HTERT RPE-1 (cell line): Measurements from ENCODE around the gene S1PR5.
"Not testable (repeated sequence)": the region's sequence is repeated elsewhere in the genome, so short reads cannot be mapped to it uniquely, and the experiment has no call there.

Source experiments
- in situ Hi-C: fragments of 300-500 bp; cut with MboI; formaldehyde crosslinking; loops from 4 replicates; pipeline ENCODE4 v1.14.3; 2020; ENCODE audit warnings: low sequenced_read_pairs

Gene S1PR5, protein sequence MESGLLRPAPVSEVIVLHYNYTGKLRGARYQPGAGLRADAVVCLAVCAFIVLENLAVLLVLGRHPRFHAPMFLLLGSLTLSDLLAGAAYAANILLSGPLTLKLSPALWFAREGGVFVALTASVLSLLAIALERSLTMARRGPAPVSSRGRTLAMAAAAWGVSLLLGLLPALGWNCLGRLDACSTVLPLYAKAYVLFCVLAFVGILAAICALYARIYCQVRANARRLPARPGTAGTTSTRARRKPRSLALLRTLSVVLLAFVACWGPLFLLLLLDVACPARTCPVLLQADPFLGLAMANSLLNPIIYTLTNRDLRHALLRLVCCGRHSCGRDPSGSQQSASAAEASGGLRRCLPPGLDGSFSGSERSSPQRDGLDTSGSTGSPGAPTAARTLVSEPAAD

DNA sequence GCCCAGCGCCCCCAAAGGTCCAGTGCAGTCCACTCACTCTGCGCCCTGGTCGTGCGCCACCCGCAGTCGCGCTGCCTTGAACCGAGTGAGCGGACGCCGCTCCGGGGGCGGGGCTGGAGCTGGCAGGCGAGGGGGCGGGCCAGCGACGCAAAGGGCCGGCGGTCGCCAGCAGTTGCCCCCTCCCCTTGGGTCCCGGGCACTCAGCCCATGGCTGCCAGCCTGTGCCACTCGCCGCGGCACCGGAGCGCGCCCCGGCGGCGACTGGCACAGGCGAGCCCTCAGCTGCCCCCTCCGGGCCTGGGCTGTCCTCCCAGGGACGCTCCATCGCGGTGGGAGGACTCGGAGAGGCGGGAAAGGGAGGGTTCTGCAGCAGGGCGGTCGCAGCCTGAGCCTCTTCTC is at the start of gene S1PR5:
Gene S1PR5, minus strand, starts transcription at position 87 of the 399 bp plus-strand sequence. CDS start 2,436 bp downstream, outside the sequence.
- in situ Hi-C loops = no loop called here

GRCh38 chr19:10566658-10567410 is 49.6 kb upstream of the S1PR5 start:
- in situ Hi-C loops = no loop called here

- in situ Hi-C loops = no loop called here
Observed at GRCh38 chr19:10566408-10566657, 49.1 kb upstream of the S1PR5 start.

- in situ Hi-C loops = no loop called here
Observed at GRCh38 chr19:10565567-10566407, 48.5 kb upstream of the S1PR5 start, which contains the start of gene KRI1. Gene KRI1 (minus strand): TSS chr19:10566010. CDS start chr19:10565999, 11 bp downstream.

DNA sequence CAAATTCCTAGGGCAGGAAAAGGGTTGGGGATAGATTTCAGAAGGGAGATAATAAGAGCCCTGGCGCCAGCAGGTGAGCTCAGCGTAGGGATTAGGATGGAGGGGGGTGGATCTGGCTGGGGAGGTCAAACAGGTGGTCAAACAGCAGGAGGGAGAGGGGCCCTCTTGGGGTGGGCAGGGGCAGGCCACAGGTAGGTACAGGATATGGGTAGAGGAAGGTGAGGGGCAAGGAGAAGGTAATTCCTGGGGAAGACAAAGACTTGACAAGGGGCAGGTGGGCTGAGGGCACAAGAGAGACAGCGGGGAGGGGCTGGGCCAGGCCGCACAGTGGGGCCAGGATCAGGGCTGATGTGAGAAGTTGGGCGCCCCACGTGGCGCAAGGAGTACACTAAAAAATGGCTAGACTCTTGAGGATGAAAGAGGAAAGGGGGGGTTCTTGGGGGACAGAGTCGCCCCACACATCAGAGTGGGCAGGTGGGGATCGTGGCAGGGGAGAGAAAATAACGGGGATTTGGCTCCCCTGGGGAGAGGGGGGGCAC is 47.9 kb upstream of the S1PR5 start:
- in situ Hi-C loops = no loop called here

DNA sequence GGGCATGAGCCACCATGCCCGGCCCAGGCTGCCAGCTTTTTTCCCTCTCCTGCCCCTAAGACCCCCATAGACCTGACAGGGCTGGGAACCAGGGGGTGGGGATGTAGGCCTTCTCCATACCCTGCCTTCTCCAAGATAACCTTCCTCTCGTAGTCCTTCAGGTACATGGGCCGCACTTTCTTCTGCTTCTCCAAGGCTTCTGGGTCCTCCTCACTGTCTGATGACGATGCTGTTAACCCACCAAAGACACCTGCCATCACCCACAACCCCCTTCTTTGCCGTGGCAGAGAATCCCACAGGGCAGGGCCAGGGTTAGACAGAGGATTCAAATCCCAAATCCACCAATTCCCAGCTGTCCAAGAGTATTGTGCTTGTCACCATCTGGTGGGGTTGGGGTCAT is 45.4 kb upstream of the S1PR5 start:
- in situ Hi-C loops = no loop called here

- in situ Hi-C loops = no loop called here
Observed at GRCh38 chr19:10560154-10560553, 42.9 kb upstream of the S1PR5 start.

- in situ Hi-C loops = no loop called here
Observed at GRCh38 chr19:10557603-10558197, 40.5 kb upstream of the S1PR5 start.

DNA sequence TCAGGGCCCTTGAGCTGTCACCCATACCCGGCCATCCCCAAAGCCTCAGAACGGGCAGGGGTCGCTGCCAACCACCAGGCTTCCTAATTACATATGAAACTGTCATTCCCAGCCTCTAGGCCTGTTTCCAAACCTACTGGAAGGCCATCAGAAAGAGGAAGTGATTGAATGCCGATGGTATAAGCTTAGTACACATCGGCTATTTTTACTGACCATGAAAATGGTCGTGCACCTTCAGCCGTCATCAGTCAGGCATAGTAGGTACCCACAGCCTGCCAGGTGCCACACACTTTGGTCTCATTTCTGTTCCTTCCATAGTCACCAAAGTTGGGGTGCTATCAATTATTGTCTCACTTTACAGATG is 38.3 kb upstream of the S1PR5 start:
- in situ Hi-C loops = no loop called here

DNA sequence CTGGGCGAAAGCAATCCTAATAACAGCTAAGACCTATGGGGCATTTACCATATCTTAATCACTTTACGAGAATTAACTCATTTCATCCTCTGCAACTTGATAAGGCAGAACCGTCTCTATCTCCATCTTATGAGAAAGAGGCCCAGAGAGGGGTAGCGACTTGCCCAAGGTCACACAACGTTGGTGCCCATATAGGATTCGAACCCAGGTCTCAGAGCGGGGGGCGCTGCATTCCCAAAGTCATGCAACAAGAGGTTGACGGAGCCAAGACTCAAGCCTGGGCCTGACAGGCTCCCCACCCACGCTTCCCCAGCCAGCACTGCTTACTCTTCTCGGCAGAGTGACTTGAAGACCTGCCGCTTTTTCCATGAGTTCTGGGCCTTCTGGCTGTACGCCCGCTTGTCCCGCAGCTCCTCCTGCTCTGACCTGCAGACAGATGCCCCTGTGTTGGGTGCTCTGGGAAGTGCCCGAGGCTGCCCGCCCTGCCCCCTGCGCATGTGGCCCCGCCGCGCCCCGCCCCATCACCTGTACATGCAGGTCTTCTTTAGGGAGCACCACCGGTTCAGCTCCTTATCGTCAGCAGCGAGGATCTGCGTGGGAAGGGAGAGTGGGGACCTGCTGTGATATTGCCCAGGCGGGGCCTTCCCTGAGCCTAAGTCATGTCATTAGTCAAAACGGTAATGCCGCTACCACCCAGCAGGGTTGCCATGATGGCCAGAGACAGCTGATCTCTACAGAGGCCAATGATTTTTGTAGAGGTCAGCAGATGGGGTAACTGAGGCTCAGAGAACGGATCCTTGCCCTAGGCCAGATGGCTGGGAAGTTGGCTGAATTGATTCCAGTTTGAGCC is 37.7 kb upstream of the S1PR5 start:
- in situ Hi-C loops = no loop called here

- in situ Hi-C loops = no loop called here
Observed at GRCh38 chr19:10553943-10554381, 36.7 kb upstream of the S1PR5 start.

GRCh38 chr19:10553087-10553667 is 35.9 kb upstream of the S1PR5 start:
- in situ Hi-C loops = no loop called here

DNA sequence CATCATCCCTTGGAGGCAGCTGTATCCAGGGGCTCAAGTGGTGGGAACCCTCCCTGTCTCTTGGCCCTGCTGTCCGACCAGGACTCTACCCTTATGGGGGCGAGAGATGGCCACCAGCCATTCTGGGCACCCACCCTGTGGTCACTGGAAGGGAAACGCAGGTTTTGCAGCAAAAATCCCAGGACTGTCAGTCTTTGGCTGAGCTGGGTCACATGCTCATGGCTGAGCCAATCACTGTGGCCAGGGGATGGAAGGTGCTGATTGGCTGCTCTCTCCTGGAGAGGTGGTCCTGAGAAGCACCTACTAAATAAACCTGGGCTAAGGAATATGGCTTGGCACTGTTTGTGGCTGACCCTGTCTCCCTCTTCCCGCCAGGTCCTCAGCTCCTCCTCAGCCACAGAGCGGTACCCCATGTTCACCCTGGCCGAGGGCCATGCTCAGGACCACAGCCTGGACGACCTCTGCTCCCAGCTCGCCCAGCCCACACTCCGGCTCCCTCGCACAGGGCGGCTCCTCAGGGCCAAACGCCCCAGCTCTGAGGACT is 35.3 kb upstream of the S1PR5 start:
- in situ Hi-C loops = no loop called here

GRCh38 chr19:10551698-10552301 is 34.6 kb upstream of the S1PR5 start:
- in situ Hi-C loops = no loop called here

GRCh38 chr19:10551006-10551405 is 33.8 kb upstream of the S1PR5 start:
- in situ Hi-C loops = not testable (repeated sequence)

DNA sequence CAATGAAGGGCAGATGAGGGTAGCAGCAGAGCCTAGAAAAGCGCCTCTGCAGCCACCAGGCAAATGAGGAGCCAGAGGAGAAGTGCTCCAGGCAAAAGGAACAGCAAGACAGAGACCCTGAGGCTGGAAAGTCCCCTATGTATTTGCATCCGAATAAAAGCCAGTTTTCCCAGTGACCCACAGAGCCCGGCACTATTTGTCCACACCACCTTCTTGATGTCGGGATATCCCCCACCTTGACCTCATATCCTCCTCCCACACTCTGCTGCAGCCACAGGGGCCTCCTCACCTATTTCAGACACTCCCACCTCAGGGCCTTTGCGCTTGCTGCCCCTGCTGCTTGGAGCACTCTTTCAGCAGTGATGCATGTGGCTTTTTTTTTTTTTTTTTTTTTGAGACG is 33.1 kb upstream of the S1PR5 start:
- in situ Hi-C loops = no loop called here

GRCh38 chr19:10549733-10550132 is 32.5 kb upstream of the S1PR5 start:
- in situ Hi-C loops = no loop called here

DNA sequence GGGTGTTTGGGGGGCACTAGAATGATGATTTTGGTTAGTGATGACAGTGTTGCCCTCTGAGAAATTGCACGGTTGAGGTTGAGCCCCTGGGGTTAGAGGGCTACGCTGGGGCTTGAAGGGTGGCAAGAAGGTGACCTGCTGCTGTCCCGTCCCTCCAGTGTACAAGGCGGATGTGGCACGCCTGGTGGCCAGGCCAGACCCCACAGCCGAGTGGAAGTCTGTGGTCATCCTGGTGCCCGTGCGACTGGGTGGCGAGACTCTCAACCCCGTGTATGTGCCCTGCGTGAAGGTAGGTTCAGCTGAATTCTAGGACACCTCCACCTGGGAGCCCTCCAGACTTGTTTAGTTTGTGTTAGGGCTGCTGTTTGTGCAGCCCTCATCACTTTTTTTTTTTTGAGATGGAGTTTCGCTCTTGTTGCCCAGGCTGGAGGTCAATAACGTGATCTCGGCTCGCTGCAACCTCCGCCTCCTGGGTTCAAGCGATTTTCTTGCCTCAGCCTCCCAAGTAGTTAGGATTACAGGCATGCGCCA is 31.6 kb upstream of the S1PR5 start:
- in situ Hi-C loops = no loop called here

DNA sequence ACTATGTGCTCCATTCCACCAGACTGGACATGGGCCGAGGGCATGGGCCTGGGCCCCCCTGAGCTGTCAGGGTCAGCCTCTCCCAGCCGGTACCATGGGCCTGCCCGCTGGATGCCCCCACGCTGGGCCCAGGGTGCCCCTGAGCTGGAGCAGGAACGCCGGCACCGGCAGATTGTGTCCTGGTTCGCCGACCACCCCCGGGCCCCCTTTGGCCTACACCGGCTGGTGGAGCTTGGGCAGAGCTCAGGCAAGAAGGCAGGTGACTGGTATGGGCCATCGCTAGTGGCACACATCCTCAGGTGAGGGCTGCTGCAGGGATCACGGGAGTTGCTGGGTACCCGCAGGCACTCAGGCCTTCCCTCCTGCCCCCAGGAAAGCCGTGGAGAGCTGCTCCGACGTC is 29.6 kb upstream of the S1PR5 start:
- in situ Hi-C loops = no loop called here
